Measurements from ENCODE around the gene GATAD2A.
A peak's percentile ranks its signal among the peaks of the same experiment; 100 is the strongest.
"Not testable (repeated sequence)": the region's sequence is repeated elsewhere in the genome, so short reads cannot be mapped to it uniquely, and the experiment has no call there.

Gene GATAD2A

DNA sequence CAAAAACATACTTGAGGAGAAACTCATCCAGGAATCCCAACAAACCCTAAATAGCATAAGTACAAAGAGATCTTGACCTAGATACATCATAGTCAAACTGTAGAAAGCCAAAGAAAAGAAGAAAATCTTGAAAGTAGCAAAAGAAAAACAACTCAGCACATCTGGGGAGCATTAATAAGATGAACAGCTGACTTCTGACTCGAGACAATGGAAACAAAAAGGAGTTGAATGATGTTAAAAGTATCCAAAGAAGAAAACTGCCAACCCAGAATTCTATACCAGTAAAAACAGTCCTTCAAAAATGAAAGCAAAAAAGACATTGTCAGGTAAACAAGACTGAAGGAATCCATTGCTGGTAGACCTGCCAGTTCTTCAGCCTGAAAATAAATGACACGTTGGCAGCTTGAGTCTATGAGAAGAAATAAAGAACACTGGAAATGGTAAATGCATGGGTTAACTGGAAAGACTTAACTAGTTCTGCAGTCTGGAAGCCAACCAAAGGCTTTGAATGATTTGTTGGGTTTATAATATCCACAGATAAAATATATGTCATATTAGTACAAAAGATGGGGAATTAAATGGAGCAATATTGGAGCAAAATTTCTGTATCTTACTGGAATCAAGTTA is 63.1 kb downstream of the GATAD2A start:
- no peak for DNase-seq (ENCODE audit: low read depth)
- TF ChIP-seq, protein P1, sequence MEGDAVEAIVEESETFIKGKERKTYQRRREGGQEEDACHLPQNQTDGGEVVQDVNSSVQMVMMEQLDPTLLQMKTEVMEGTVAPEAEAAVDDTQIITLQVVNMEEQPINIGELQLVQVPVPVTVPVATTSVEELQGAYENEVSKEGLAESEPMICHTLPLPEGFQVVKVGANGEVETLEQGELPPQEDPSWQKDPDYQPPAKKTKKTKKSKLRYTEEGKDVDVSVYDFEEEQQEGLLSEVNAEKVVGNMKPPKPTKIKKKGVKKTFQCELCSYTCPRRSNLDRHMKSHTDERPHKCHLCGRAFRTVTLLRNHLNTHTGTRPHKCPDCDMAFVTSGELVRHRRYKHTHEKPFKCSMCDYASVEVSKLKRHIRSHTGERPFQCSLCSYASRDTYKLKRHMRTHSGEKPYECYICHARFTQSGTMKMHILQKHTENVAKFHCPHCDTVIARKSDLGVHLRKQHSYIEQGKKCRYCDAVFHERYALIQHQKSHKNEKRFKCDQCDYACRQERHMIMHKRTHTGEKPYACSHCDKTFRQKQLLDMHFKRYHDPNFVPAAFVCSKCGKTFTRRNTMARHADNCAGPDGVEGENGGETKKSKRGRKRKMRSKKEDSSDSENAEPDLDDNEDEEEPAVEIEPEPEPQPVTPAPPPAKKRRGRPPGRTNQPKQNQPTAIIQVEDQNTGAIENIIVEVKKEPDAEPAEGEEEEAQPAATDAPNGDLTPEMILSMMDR (IDR thresholded peaks at IDR 0.05; ENCODE audit: control insufficient read depth, extremely low read depth, insufficient read depth) = no peak
- no peak overlapping the region for H3K4me3 ChIP-seq (ENCODE audit: low read depth, low read length)

DNA sequence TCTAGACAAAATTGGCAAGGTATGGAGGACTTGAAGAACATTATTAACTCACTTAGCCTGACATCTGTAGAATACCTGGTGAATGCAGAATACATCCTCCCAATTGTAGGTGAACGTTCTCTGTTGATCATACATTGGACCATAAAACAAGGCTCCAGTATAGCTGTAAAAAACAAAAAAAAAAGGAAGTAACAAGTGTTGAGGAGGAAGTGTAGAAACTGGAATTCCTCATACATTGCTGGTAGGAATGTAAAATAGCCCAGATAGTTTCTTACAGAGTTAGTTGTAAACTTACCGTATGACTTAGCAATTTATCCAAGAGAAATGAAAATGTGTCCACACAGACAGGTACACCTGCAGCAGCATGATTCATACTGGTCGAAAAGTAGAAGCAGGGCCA is 65.1 kb downstream of the GATAD2A start:
- no peak for DNase-seq (ENCODE audit: low read depth)
- TF ChIP-seq, protein P1 (IDR thresholded peaks at IDR 0.05; ENCODE audit: control insufficient read depth, extremely low read depth, insufficient read depth) = no peak
- no peak overlapping the region for H3K4me3 ChIP-seq (ENCODE audit: low read depth, low read length)

DNA sequence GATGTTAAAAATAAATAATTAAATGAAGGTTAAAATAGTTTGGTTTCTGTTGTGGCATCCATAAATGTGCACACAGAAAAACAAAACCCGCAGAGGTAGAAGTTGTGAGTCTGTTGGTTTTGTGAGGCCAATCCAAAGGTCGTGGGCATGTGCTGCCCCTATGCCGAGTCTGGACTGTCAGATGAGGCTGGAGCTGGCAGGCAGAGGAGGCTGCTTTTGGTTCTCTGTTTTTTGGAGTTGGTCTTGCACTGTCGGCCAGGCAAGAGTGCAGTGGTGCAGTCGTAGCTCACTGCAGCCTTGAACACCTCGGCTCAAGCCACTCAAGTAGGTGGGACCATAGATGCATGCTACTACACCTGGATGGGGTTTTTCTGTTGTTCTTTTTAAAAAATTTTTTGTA is 66.2 kb downstream of the GATAD2A start:
- no peak overlapping the region for H3K4me3 ChIP-seq (ENCODE audit: low read depth, low read length)
- TF ChIP-seq, protein P1 (IDR thresholded peaks at IDR 0.05; ENCODE audit: control insufficient read depth, extremely low read depth, insufficient read depth) = no peak
- no peak for DNase-seq (ENCODE audit: low read depth)

DNA sequence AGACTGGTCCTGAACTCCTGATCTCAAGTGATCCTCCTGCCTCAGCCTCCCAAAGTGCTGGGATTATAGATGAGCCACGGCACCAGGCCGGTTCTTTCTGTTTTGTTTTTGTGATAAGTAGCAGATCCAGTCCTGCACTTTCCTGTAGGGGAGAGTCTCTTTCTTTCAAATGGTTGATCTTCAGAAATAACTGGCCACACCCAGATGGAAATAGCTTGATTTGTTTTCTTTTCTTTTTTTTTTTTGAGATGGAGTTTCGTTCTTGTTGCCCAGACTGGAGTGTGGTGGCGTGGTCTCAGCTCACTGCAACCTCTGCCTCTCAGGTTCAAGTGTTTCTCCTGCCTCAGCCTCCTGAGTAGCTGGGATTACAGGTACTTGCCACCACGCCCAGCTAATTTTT is 66.6 kb downstream of the GATAD2A start:
- H3K4me3 ChIP-seq (ENCODE audit: low read depth, low read length); DNase-seq (ENCODE audit: low read depth): not testable (repeated sequence)

DNA sequence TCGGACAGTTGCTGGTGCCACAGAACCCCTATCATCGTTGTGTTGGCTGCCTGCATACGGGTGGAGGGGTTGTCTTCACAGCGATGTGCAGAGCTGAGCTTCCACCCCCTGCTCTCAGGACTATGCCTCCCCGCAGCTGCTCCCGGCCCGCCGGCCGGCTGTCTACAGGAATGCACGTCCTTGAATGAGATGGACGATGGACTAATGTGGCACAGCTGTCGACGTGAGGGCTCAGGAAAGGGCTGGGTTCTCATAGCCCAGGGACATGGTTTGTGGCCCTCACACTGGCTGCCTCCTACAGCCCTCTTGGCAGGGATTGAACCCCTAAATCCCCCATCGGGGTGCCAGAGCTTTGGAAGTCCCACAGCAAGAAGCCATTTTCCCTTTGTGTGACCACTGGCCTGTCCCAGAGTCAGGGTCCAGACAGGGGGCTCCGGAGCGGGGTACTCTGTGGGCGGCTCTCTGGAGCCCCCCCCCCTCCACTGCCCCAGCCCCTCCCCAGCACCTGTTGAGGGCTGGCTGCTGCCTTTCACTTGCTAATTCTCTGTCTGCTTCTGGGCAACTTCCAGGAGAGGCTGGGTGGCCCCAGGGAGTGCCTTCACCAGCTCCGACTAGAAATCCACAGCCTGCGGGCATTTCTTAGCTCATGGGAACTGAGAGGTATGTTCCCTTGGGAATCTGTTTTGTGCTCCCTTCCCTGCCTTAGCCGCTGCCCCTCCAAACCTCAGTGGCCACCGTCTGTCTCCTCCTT is 69.7 kb downstream of the GATAD2A start:
- TF ChIP-seq, protein P1 (IDR thresholded peaks at IDR 0.05; ENCODE audit: control insufficient read depth, extremely low read depth, insufficient read depth) = no peak
- no peak for DNase-seq (ENCODE audit: low read depth)
- H3K4me3 ChIP-seq (ENCODE audit: low read depth, low read length) = no peak overlapping the region

DNA sequence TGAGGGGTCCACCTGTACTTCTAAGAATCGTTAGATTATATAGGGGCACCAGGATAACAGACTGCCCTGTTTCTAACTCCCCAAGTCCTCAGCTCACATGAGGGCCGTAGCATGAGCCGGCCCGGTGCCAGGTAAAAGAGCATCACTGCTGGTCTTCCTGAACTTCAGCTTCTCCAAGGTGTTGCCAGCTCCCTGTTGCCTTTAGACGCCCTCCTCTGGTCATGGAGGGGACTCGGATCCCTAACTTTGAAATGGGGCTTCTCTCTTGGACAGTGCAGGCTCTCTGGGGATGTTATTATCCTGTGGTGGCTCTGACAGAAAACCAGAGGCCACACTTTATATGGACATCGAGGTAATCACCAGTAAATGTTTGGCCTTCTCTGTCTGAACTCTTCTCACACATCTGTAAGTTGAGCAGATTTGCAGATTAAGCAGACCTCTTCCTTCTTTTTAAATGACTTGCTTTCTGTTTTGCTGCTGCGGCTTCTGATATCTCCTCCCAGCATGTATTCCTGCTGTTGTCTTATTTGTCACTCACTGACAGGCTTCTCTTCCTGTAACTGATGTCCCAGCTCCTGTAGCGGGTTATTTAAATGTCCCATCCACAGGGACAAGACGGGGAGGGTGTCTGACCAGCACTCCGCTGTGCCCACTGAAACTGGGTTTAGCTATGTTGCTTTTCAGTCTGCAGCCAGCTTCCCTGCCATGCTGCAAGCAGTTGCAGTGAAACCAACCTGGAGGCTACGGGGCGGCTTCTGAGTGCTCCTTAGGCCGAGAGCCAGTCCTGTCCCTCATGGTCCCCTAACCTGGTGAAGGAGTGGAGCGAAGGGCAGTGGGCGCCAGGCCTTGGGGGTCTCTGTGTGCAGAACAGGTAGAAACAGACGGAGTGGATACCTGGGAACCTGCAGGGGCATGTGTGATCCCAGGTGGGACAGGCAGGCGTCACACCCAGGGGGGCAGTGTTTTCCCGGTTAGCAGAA is 70.7 kb downstream of the GATAD2A start:
- TF ChIP-seq, protein P1 (IDR thresholded peaks at IDR 0.05; ENCODE audit: control insufficient read depth, extremely low read depth, insufficient read depth) = peak; percentile 39
- no peak overlapping the region for H3K4me3 ChIP-seq (ENCODE audit: low read depth, low read length)
- DNase-seq (ENCODE audit: low read depth) = no peak

Measured in LNCaP clone FGC (cell line).